Measurements from ENCODE around the gene PLCB2.

Gene PLCB2

GRCh38 chr15:40345867-40346578, 38.3 kb upstream of the PLCB2 start:
- Mint-ChIP-seq H3K27ac (no peak overlapping the region), H3K9me3 (no peaks in the 10 kb centered on the region), H3K36me3 (ENCODE audit: low read depth) (no peaks in the 10 kb centered on the region), H3K4me3 (no peak overlapping the region), H3K27me3 (peaks cover 6% of the 10 kb centered on the region), H3K4me1 (ENCODE audit: low read depth) (peaks cover 28% of the 10 kb centered on the region)
- intact Hi-C loops (cut with micrococcal nuclease), result no loop called here

- intact Hi-C loops (cut with micrococcal nuclease), result no loop called here
- Mint-ChIP-seq H3K9me3 (no peaks in the 10 kb centered on the region), H3K27ac (no peak overlapping the region), H3K4me3 (no peak overlapping the region), H3K36me3 (ENCODE audit: low read depth) (no peaks in the 10 kb centered on the region), H3K4me1 (ENCODE audit: low read depth) (peaks cover 35% of the 10 kb centered on the region), H3K27me3 (peaks cover 6% of the 10 kb centered on the region)
Observed at GRCh38 chr15:40345225-40345866, 37.6 kb upstream of the PLCB2 start.

- Mint-ChIP-seq H3K36me3 (ENCODE audit: low read depth) (no peaks in the 10 kb centered on the region), H3K27ac (no peak overlapping the region), H3K27me3 (peaks cover 2% of the 10 kb centered on the region), H3K9me3 (no peaks in the 10 kb centered on the region), H3K4me3 (no peak overlapping the region), H3K4me1 (ENCODE audit: low read depth) (peaks cover 42% of the 10 kb centered on the region)
- intact Hi-C loops (cut with micrococcal nuclease), result loop anchor here (1.0 kb wide), 1 partner anchor 78 kb away; no protein-coding TSS in a partner anchor
Observed at GRCh38 chr15:40344631-40345120, 36.9 kb upstream of the PLCB2 start.

- Mint-ChIP-seq H3K4me1 (ENCODE audit: low read depth) (peaks cover 46% of the 10 kb centered on the region), H3K27ac (no peak overlapping the region), H3K9me3 (no peaks in the 10 kb centered on the region), H3K27me3 (peaks cover 2% of the 10 kb centered on the region), H3K4me3 (no peak overlapping the region), H3K36me3 (ENCODE audit: low read depth) (no peaks in the 10 kb centered on the region)
- intact Hi-C loops (cut with micrococcal nuclease), result loop anchor here (1.0 kb wide), 1 partner anchor 78 kb away; no protein-coding TSS in a partner anchor
Observed at GRCh38 chr15:40344217-40344616, 36.5 kb upstream of the PLCB2 start.

- intact Hi-C loops (cut with micrococcal nuclease), result no loop called here
- Mint-ChIP-seq H3K9me3 (no peaks in the 10 kb centered on the region), H3K27me3 (peaks cover 2% of the 10 kb centered on the region), H3K4me1 (ENCODE audit: low read depth) (peaks cover 54% of the 10 kb centered on the region), H3K27ac (peak overlapping the region; percentile 17), H3K4me3 (peak overlapping the region; percentile 14), H3K36me3 (ENCODE audit: low read depth) (peaks cover 6% of the 10 kb centered on the region)
Observed at GRCh38 chr15:40343512-40343911, 35.8 kb upstream of the PLCB2 start.

- Mint-ChIP-seq H3K4me1 (ENCODE audit: low read depth) (peaks cover 62% of the 10 kb centered on the region), H3K36me3 (ENCODE audit: low read depth) (peaks cover 8% of the 10 kb centered on the region), H3K27me3 (peaks cover 2% of the 10 kb centered on the region), H3K9me3 (no peaks in the 10 kb centered on the region), H3K4me3 (no peak overlapping the region), H3K27ac (peak overlapping the region; percentile 17)
- intact Hi-C loops (cut with micrococcal nuclease), result no loop called here
Observed at GRCh38 chr15:40342416-40343320, 34.9 kb upstream of the PLCB2 start.

GRCh38 chr15:40340740-40341400, 33.1 kb upstream of the PLCB2 start, which contains the start of gene CCDC9B:
CCDC9B (minus strand) TSS chr15:40340939; CDS start chr15:40340819, 120 bp downstream.
- Mint-ChIP-seq H3K36me3 (ENCODE audit: low read depth) (peaks cover 13% of the 10 kb centered on the region), H3K9me3 (no peaks in the 10 kb centered on the region), H3K27me3 (no peaks in the 10 kb centered on the region), H3K27ac (peak within 1 kb of the TSS; percentile 91), H3K4me1 (ENCODE audit: low read depth) (peaks cover 80% of the 10 kb centered on the region), H3K4me3 (peak within 1 kb of the TSS; percentile 75)
- intact Hi-C loops (cut with micrococcal nuclease), result no loop called here

GRCh38 chr15:40340038-40340739, 32.5 kb upstream of the PLCB2 start:
- Mint-ChIP-seq H3K9me3 (no peaks in the 10 kb centered on the region), H3K27ac (peak overlapping the region; percentile 91), H3K36me3 (ENCODE audit: low read depth) (peaks cover 16% of the 10 kb centered on the region), H3K27me3 (no peaks in the 10 kb centered on the region), H3K4me1 (ENCODE audit: low read depth) (peaks cover 87% of the 10 kb centered on the region), H3K4me3 (peak overlapping the region; percentile 75)
- intact Hi-C loops (cut with micrococcal nuclease), result no loop called here

- Mint-ChIP-seq H3K4me1 (ENCODE audit: low read depth) (peaks cover 90% of the 10 kb centered on the region), H3K36me3 (ENCODE audit: low read depth) (peaks cover 16% of the 10 kb centered on the region), H3K9me3 (no peaks in the 10 kb centered on the region), H3K4me3 (peak overlapping the region; percentile 75), H3K27me3 (no peaks in the 10 kb centered on the region), H3K27ac (peak overlapping the region; percentile 91)
- intact Hi-C loops (cut with micrococcal nuclease), result loop anchor here (2.0 kb wide), 1 partner anchor 61 kb away; no protein-coding TSS in a partner anchor
Observed at GRCh38 chr15:40339621-40339945, 31.8 kb upstream of the PLCB2 start.

GRCh38 chr15:40338921-40339620, 31.3 kb upstream of the PLCB2 start:
- peaks cover 90% of the 10 kb centered on the region for H3K4me1 Mint-ChIP-seq (ENCODE audit: low read depth)
- H3K27ac Mint-ChIP-seq, result peak overlapping the region; percentile 91
- H3K36me3 Mint-ChIP-seq (ENCODE audit: low read depth), result peaks cover 16% of the 10 kb centered on the region
- intact Hi-C loops (cut with micrococcal nuclease), result loop anchor here (2.0 kb wide), 1 partner anchor 60 kb away; no protein-coding TSS in a partner anchor
- no peaks in the 10 kb centered on the region for H3K9me3 Mint-ChIP-seq
- no peaks in the 10 kb centered on the region for H3K27me3 Mint-ChIP-seq
- H3K4me3 Mint-ChIP-seq, result no peak overlapping the region

GRCh38 chr15:40338041-40338657, 30.4 kb upstream of the PLCB2 start:
- no peaks in the 10 kb centered on the region for H3K9me3 Mint-ChIP-seq
- no peak overlapping the region for H3K4me3 Mint-ChIP-seq
- intact Hi-C loops (cut with micrococcal nuclease), result loop anchor here (2.0 kb wide), 1 partner anchor 59 kb away; no protein-coding TSS in a partner anchor
- peaks cover 16% of the 10 kb centered on the region for H3K36me3 Mint-ChIP-seq (ENCODE audit: low read depth)
- no peaks in the 10 kb centered on the region for H3K27me3 Mint-ChIP-seq
- H3K27ac Mint-ChIP-seq, result peak overlapping the region; percentile 100
- H3K4me1 Mint-ChIP-seq (ENCODE audit: low read depth), result peaks cover 90% of the 10 kb centered on the region

GRCh38 chr15:40337597-40337996, 29.9 kb upstream of the PLCB2 start:
- intact Hi-C loops (cut with micrococcal nuclease), result no loop called here
- no peaks in the 10 kb centered on the region for H3K9me3 Mint-ChIP-seq
- no peak overlapping the region for H3K4me3 Mint-ChIP-seq
- H3K27ac Mint-ChIP-seq, result peak overlapping the region; percentile 100
- H3K36me3 Mint-ChIP-seq (ENCODE audit: low read depth), result peaks cover 16% of the 10 kb centered on the region
- H3K27me3 Mint-ChIP-seq, result no peaks in the 10 kb centered on the region
- H3K4me1 Mint-ChIP-seq (ENCODE audit: low read depth), result peaks cover 91% of the 10 kb centered on the region

Data from dendritic cell treated with granulocyte-macrophage colony-stimulating factor and Interleukin-4, amounts not matched to agents 40 ng/mL and 50 ng/mL, for 4 days (primary cell).